GM18502 (cell line): Measurements from ENCODE around the gene SLC22A23.

Experiments
- ATAC-seq: cut with Tn5 transposase; IDR thresholded peaks from one replicate; pipeline ENCODE4 v1.9.1; 2021; ENCODE audit warnings: mild to moderate bottlenecking; ENCODE audit not compliant: unreplicated experiment, poor library complexity

The SLC22A23 gene

DNA sequence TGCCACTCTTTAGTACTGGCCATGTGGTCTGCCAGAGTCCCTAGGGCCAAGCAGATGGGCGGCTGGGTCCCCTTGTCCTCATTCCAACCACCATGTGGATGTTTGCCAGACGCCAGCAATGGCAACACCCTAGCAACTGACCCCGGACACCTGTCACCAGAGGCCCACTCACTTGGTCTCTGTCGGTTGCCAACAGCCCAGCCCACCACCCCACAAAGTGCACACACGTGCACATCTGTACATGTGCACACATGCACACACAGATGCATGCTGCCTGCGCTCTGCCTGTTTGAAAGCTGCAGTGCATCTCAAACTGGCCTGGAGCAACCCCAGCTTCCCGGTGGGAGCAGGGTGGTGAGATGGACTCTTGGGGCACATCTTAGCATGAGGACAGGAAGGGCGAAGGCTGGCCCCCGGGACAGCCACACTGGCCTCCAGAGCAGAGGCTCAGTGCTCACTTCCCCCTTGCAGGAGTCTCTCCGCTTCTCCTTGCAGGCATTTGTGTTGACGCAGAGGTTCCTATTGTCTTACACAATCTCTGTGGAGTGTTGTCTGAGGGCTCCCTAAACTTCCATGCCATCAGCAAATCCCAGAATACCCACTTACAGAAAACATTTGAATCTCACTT lies 144.1 kb downstream of the SLC22A23 start:
- no peak for ATAC-seq

DNA sequence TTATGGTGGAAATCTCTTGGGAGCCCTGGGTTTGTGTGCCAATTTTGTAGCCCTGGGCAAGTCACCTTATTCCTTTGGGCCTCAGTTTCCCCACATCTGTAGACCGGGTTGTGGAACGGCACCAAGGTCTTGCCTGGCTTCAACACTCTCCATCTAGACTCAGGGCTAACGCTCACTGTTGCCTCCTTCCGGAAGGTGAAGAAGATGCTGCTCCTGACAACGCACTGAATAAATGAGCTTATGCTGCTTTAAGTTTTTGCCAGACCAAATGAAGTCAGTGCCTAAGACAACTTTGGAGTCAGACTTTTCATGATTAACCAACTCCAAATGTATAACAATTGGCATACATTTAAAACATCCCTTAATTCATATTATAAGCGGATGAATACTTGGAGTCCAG lies 145.0 kb downstream of the SLC22A23 start:
- ATAC-seq, result no peak

DNA sequence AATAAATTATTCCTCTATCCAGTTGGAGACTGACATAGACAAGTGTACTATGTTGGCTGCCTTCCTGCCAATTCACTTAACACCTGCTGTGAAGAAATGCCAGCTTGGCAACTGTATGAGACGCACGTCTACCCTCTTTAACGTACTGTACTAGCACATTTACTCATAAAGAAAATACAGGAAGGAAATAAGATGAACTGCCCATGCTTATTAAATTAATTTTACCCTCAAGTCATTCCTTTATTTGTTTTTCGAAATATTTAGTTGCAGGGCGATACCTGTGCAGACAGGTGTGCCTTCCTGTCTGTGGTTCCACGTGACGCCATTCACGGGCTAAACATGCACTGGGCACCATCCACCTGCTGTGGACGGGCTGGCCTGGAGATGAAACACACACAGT lies 146.1 kb downstream of the SLC22A23 start:
- ATAC-seq, result no peak

DNA sequence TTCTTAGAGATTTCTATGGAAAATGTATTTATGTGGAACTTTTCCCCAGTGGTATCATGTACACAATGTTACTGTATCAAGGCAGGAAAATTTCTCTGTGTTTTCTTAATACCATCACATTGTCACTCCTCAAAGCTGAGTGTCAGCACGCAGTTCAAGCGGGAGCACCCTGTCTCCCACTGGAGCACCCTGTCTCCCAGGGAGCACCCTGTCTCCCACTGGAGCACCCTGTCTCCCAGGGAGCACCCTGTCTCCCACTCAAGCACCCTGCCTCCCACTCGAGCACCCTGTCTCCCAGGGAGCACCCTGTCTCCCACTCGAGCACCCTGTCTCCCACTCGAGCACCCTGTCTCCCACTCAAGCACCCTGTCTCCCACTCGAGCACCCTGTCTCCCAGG lies 146.8 kb downstream of the SLC22A23 start:
- ATAC-seq, result no peak

DNA sequence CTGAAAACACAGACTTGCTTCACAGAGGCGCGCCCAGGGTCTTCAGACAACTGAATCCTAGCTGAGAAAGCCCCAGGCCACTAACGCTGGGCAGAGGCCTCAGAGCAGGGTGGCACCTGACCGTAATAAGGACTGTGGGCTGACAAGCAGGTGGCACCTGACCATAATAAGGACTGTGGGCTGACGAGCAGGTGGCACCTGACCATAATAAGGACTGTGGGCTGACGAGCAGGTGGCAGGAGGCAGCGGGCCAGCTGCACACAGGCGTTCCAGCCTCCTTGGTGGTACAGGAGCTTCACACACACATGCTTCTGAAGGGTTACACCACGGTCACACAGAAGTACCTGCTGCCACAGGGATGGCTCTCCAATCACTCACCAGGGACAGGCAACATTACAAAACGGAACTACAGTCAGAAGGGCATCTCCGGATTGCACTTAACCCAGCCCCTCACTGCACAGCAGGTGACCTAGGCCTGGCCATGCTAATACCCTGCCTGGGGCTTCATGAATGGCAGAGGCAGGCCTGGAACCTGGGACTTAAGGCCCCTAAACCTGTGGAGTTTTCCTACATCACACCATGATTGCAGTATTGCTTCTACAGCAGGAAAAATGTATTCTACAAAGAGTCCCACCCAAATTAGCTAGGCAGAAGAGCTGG lies 147.3 kb downstream of the SLC22A23 start:
- ATAC-seq, result no peak

DNA sequence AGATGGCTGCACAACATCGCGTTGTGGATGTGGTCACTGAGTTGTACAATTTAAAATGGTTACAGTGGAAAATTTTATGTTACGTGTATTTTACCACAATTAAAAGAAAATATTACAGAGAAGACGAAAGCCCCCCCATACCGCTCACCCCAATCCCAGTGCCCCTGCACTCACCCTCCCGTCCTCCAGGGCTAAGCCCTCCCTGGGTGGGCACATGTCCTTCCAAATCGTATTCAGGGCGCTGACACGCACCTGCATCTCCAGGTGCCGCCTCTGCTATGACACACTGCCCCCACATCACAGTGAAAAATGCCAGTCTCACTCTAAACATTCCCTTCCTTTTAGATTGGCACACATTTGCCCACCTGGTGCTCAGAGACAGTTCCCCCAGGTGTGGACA lies 148.7 kb downstream of the SLC22A23 start:
- no peak for ATAC-seq

DNA sequence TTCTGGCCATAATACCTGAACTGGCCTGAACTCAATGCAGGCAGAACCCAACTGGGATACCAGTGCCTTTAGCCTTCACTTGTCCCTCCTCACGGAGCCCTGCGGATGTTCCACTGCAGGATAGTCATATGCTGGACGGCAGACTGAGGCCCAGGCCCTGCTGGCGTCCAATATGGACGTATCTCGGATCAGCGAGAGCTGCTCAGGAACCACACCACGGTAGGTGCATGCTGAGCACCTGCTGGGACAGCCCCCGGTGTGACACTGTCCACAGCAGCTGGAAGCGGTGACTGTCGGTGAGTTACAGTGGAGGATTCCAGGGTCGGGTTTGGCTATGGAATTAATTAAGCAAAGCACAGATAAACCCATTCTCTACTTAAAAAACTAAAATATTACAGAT lies 149.4 kb downstream of the SLC22A23 start:
- no peak for ATAC-seq

DNA sequence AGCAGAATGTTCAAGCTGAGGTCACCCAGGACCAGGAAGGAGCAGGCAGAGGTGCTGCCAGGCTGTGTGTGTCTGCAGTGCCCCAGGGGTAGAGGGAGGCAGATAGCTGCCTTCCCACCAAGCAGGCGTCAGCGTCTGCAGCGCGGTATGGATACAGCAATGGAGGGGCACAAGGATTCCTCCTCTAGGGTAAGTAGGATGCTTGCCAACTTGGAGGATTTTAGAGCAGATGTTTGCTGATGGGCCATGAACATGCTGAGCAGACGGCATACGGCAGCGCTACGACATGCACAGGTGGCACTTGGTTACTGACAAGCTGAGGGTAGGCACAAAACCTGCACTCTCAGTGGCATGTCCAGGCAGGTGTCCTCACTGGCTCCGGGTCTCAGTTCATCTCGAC lies 150.0 kb downstream of the SLC22A23 start:
- no peak for ATAC-seq

DNA sequence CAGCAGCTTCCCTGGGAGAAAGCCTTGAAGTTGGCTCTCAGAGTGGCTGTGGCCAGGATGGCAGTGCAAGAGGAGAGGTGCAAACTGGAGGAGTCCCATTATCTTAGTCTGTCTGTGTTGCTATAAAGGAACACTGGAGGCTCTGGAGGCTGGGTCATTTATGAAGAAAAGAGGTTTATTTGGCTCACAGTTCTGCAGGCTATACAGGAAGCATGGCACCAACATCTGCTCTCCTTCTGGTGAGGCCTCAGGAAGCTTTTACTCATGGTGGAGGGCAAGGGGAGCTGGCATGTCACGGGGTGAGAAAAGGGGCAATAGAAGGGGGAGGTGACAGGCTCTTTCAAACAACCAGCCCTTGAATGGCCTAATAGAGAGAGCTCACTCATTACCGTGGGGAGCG lies 151.0 kb downstream of the SLC22A23 start:
- ATAC-seq, result no peak

DNA sequence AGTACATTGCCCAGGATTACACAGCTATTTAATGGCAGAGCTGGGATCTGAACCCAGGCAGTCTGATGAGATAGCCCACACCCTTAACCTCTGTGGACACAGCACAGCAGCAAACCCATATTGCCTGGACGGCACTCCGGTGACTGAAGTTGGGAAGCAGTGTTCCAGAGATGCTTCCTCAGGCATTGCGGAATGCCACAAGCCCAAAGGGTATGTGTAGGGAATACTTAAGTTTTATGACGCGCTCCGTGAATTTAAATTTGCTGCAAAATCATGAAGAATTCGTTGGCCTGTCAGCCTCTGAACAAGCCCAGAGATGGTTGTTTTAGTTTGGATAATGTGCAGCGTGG lies 151.7 kb downstream of the SLC22A23 start:
- no peak for ATAC-seq

DNA sequence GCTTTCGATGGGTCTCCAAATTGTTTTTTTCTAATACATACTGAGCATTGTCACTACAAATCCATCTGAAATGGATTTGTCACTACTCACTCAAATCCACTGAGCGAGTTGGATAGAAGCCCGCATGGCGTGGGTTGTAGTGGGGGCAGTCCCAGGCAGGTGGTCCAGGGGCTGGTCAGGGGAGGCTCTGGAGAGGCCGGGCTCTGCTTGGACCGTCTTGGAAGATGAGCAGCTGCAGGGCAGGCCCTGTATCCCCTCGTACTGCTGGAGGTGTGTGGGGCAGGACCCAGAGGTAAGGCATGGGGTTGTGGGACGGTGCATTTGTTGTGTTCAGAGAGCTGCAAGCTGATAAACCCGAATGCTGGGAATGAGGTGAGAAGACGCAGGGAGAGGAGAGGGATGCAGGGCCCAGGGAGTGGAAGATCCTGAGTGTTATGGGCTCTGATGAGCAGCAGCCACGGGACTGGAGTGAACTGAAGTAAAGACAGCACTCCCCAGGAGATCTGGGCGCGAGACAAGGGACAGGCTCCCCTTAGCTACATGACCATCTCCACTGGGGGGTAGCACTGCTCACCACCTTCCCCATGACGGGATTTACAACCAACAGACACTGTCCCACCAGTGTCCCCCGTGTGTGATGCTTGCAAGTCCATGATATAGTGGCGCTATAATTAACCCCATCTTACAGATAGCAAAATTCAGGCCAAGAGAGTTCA lies 152.2 kb downstream of the SLC22A23 start:
- no peak for ATAC-seq

DNA sequence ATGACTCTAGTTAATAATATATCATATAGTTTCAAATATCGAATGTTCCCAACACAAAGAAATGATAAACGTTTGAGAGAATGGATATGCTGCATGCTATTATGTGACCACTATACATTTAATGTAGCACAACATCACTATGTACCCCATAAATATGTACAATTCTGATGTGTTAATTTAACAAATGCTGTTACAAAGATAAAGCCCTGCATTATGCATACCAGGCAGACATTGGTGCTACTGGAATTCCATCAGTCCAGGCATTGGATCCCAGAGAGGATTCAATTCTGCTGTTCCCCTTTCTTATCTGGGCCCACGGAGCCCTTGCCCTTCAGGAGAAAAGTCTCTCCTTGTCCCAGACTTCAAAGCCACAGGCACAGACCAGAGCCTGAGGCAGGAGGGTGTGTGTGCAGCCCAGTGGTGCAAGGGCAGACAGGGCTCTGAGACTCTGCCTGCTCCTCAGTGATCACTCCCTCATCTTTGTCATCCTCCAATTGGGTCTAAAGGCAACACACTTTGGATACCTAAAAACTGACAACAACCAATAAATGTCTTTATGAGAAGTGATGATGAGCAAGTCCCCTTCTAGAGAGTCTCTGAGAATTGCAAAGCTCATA lies 152.9 kb downstream of the SLC22A23 start:
- no peak for ATAC-seq

DNA sequence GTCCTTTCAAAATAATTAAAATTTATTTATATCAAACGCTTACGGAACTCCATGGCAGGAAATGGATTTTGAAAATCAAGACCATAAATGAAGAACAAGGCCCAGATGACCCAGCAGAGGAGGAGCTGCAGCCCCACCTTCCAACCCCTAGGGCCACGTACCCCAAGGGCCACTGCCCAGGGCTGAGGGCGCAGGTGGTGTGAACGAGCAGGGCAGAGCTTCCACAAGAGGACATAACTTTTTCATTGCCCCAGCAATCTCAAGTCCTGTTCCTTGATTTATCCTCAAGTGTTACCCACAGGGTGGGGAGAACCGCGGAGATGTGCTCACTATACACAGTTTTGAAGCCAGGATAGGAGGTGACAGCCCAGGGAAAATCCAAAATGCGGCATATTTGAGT lies 155.3 kb downstream of the SLC22A23 start:
- ATAC-seq, result no peak

DNA sequence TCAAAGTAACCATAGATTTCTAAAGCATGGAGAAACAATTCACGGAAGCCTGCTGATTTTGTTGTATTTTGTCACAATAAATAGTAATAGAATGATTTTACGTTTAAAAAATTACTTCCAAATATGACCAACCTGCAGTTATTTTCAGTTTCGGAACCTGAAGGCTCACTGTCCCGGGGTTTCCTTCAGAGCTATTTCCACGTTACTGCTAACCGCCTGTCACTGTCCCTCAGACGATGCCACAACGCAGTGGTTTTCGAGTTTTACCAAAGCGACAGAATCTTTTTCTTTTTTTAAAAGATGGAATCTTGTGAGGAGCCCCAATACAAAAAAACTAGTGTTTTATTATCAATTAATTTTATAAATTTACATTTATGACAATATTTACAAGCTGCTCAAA lies 157.6 kb downstream of the SLC22A23 start:
- no peak for ATAC-seq

DNA sequence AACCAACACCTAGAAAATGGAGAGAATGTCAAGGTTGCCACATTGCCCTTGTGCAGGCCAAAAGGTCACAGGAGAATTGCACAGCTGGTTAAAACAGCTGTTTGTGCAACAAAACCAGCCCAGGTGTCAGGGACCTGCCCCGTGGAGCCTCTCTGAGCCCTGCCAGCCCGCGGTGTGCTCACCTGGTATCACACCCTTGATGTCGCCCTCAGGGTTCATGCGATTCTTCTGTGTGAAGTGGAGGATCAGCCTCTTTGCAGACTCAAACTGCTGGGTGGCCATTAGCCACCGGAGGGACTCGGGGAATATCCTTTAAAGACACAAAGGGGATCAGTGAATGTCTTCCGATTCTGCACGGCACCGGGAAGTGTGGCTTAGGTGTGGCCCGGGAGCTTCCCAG lies 158.9 kb downstream of the SLC22A23 start:
- ATAC-seq, result no peak

DNA sequence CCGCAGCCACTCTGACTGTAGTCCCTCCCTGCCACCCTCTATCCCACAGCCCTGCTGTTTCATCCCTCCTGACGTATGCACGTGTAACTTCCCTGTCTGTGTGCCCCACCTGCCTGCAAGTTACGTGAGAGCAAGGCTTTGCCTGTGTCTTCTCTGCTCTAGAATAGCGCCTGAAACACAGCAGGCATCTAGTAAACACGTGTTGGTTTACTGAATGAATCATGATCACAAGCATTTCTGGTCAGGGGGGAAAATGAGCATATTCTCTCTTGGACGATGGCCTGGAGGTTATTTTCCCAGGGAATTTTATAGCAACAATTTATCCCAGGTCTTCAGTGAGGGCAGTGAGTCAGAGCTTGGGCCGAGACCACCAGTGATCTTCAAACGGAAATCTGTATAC lies 159.8 kb downstream of the SLC22A23 start:
- no peak for ATAC-seq

DNA sequence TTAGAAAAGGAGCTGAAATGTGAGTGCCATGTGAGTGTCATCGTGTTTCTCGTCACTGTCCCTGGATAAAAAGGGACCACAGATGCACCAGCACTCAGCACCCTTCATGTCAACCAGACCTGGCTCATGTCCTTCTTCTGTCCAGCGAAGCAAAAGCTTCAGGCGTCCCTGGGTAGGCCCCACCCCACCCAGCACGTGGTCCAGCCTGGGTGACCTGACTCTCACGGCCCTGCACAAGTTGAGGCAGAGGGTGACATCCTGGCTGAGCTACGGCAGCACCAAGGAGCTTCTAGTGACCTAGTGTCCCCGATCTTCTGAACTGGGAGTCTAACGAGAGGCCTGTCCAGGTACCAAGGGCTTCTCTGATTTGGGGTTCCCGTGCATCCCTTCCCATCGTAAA lies 160.3 kb downstream of the SLC22A23 start:
- no peak for ATAC-seq

DNA sequence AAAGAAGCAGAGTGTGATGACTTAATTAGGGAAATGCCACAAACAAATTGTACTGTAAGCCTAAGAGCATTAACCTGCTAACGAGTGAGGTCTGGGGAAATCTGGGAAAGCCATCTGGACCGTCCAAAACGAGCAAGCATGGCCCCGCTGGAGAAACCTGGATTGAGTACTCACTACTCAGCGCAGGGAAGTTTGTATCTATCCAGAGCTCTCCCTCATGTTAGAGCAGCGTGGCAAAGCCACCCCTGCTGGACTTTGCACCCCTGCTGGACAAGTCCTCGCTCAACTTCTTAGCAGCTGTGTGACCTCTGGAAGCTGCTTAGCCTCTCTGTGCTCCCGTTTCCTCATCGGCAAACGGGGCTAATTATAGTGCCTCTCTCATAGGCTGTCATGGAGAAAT lies 160.8 kb downstream of the SLC22A23 start:
- no peak for ATAC-seq

DNA sequence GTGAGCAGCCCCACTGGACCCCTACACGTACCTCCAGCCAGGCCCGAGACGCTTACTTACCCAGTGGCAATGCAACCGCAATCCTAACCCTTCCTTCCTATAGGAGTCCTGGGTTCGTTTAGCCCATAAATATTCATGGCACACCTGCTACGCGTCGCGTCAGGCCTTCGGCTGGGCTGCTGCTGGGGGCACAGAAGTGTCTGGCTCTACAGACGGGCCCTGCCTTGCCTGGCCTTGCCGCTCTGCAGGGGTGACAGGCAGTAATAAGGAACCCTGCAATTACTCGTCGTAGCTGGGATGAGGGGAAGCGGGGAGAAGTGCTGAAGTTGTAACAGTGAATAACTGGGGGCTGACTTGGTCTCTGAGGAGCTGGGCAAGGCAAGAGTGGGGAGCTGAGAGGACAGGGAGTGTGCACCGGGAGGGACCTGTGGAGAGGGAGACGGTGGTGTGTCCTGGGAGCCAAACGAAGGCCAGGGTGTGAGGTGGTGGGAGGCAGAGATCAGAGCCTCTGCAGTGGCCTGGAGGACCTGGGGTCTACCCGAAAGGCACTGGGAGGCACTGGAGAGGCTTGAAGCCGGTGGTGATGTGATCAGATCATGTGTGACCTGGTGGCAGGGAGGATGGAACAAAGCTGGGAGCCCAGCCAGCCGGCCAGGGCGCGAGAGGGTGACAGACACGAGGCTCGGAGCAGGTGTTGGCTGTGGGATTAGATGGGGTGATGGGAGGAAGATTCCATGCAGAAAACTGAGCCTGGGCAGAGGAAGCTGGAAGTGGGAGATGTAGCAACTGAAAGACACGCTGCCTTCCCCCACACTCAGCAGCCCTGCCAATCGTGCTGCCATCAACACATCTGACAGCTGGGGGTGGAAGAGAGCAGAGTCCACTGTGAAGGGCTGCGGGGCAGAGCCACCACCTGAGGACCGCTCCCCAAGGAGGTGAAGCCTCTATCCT lies 161.7 kb downstream of the SLC22A23 start:
- no peak for ATAC-seq

DNA sequence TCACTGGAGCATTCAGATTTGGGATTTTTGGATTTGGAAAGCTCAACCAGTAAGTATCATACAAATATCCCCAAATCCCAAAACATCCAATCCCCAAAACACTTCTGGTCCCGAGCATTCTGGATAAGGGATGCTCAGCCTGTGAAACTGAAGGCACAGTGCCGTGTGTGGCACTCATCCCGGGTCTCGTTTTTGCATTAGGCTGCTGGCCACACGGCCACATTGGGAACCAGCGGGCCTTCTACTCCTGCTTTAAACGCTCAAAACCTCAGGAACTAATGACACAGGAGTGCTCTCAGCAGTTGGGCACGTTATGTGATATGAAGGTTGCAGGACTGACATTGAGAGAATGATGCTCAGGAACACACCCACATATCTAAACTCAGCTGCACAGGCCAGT lies 162.5 kb downstream of the SLC22A23 start:
- ATAC-seq, result no peak
